Trophoblast cell (in vitro differentiated cells and primary cell): ENCODE results near the gene BMP8A.
"Not testable (repeated sequence)": the region's sequence is repeated elsewhere in the genome, so short reads cannot be mapped to it uniquely, and the experiment has no call there.

ENCODE experiments used
- DNase-seq, 2 donors: peaks; one replicate each; pipeline ENCODE4 v3.0.0-alpha.2; 2016
- H2AFZ ChIP-seq: 2 replicates; pipeline ENCODE4 v1.6.1; 2013; ENCODE audit warnings: low read length, moderate library complexity, mild to moderate bottlenecking; ENCODE audit not compliant: insufficient read depth, poor library complexity
- H2AK5ac ChIP-seq: 2 replicates; pipeline ENCODE4 v1.6.1; 2013; ENCODE audit warnings: mild to moderate bottlenecking, low read length
- H2BK120ac ChIP-seq: 2 replicates; pipeline ENCODE4 v1.6.1; 2013; ENCODE audit warnings: low read length, mild to moderate bottlenecking, moderate library complexity; ENCODE audit not compliant: insufficient read depth, poor library complexity
- H2BK12ac ChIP-seq: 2 replicates; pipeline ENCODE4 v1.6.1; 2013; ENCODE audit warnings: mild to moderate bottlenecking, low read length, moderate library complexity
- H2BK5ac ChIP-seq: 2 replicates; pipeline ENCODE4 v1.6.1; 2013; ENCODE audit warnings: low read length, low read depth, moderate library complexity, mild to moderate bottlenecking; ENCODE audit not compliant: poor library complexity
- H3K14ac ChIP-seq: 2 replicates; pipeline ENCODE4 v1.6.1; 2013; ENCODE audit warnings: mild to moderate bottlenecking, low read length
- H3K18ac ChIP-seq: 2 replicates; pipeline ENCODE4 v1.6.1; 2013; ENCODE audit warnings: mild to moderate bottlenecking, low read length
- H3K23ac ChIP-seq: 2 replicates; pipeline ENCODE4 v1.6.1; 2013; ENCODE audit warnings: low read length
- H3K27ac ChIP-seq: 2 replicates; pipeline ENCODE4 v1.5.1; 2013; ENCODE audit warnings: low read depth, mild to moderate bottlenecking, inconsistent platforms, low read length, moderate library complexity
- H3K27me3 ChIP-seq: 2 replicates; pipeline ENCODE4 v1.6.1; 2013; ENCODE audit warnings: inconsistent platforms, mild to moderate bottlenecking, low read length, moderate library complexity; ENCODE audit not compliant: insufficient read depth
- H3K36me3 ChIP-seq, 2 experiments: 1 replicate in 1 of 2; 2 replicates in 1 of 2; pipeline ENCODE4 v1.6.1; 2013; ENCODE audit warnings: low read length in 2 of 2, mild to moderate bottlenecking in 2 of 2, moderate library complexity in 1 of 2; ENCODE audit not compliant: insufficient read depth in 2 of 2, control insufficient read depth in 1 of 2
- H3K4ac ChIP-seq: 2 replicates; pipeline ENCODE4 v1.6.1; 2013; ENCODE audit warnings: low read depth, mild to moderate bottlenecking, low read length, moderate library complexity
- H3K4me1 ChIP-seq, 2 experiments: 1 replicate in 1 of 2; 2 replicates in 1 of 2; pipeline ENCODE4 v1.6.1; 2013; ENCODE audit warnings: low read length in 2 of 2, mild to moderate bottlenecking in 2 of 2, moderate library complexity in 1 of 2; ENCODE audit not compliant: insufficient read depth in 2 of 2, control insufficient read depth in 1 of 2
- H3K4me2 ChIP-seq: 2 replicates; pipeline ENCODE4 v1.6.1; 2013; ENCODE audit warnings: inconsistent platforms, mild to moderate bottlenecking, low read length, moderate library complexity
- H3K4me3 ChIP-seq: 2 replicates; pipeline ENCODE4 v1.5.1; 2013; ENCODE audit warnings: mild to moderate bottlenecking, low read depth, low read length, inconsistent platforms
- H3K79me1 ChIP-seq: one replicate; pipeline ENCODE4 v1.6.1; 2013; ENCODE audit warnings: low read length
- H3K79me2 ChIP-seq: 2 replicates; pipeline ENCODE4 v1.6.1; 2013; ENCODE audit warnings: low read length, mild to moderate bottlenecking; ENCODE audit not compliant: control insufficient read depth, insufficient read depth, poor library complexity
- H3K9ac ChIP-seq: 2 replicates; pipeline ENCODE4 v1.6.1; 2013; ENCODE audit warnings: mild to moderate bottlenecking, low read length
- H3K9me3 ChIP-seq: 2 replicates; pipeline ENCODE4 v1.6.1; 2013; ENCODE audit warnings: low read depth, mild to moderate bottlenecking, control low read depth, inconsistent platforms, low read length; ENCODE audit not compliant: insufficient read depth
- H4K12ac ChIP-seq: 2 replicates; pipeline ENCODE4 v1.6.1; 2013; ENCODE audit warnings: low read depth, mild to moderate bottlenecking, low read length, moderate library complexity
- H4K8ac ChIP-seq: 2 replicates; pipeline ENCODE4 v1.6.1; 2013; ENCODE audit warnings: low read depth, mild to moderate bottlenecking, low read length, moderate library complexity
- H4K91ac ChIP-seq: one replicate; pipeline ENCODE4 v1.6.1; 2013; ENCODE audit warnings: low read depth, mild to moderate bottlenecking, low read length, moderate library complexity
- WGBS: extraction: QIAGEN DNeasy Blood & Tissue Kit; methylation state at CpG from one replicate; pipeline ENCODE4 v1.1.7; 2013; ENCODE audit warnings: missing lambda C conversion rate; ENCODE audit not compliant: insufficient read length, insufficient coverage; ENCODE audit errors: extremely low coverage; 5-methylcytosine and 5-hydroxymethylcytosine counted together

The BMP8A gene

GRCh38 chr1:39525366-39526165 lies 34.1 kb downstream of the BMP8A start:
- no peak overlapping the region for H4K12ac ChIP-seq
- H3K27me3 ChIP-seq: no peaks in the 10 kb centered on the region
- no peak overlapping the region for H4K8ac ChIP-seq
- H4K91ac ChIP-seq: no peak overlapping the region
- no peaks in the 10 kb centered on the region for H3K9me3 ChIP-seq
- peaks cover 0 to 3% of the 10 kb centered on the region in 2 experiments for H3K4me1 ChIP-seq
- WGBS: no CpG with 5 or more reads among the region's 17 CpGs
- H3K79me2 ChIP-seq: no peaks in the 10 kb centered on the region
- H2BK5ac ChIP-seq: no peak overlapping the region
- H3K79me1 ChIP-seq: no peaks in the 10 kb centered on the region
- DNase-seq: no peak
- no peak overlapping the region for H2AK5ac ChIP-seq
- H3K14ac ChIP-seq: no peak overlapping the region
- H3K23ac ChIP-seq: no peak overlapping the region
- no peak overlapping the region for H3K9ac ChIP-seq
- no peak overlapping the region for H3K4ac ChIP-seq
- no peak overlapping the region for H3K4me3 ChIP-seq
- H3K18ac ChIP-seq: no peak overlapping the region
- no peak overlapping the region for H3K4me2 ChIP-seq
- no peak overlapping the region for H2BK120ac ChIP-seq
- no peak overlapping the region for H2BK12ac ChIP-seq
- no peak overlapping the region for H3K27ac ChIP-seq
- H3K36me3 ChIP-seq: peaks cover 13 to 14% of the 10 kb centered on the region in 2 experiments
- H2AFZ ChIP-seq: no peak overlapping the region

- H2BK120ac ChIP-seq: no peak overlapping the region
- H3K4ac ChIP-seq: no peak overlapping the region
- H3K4me2 ChIP-seq: no peak overlapping the region
- H3K18ac ChIP-seq: no peak overlapping the region
- H3K23ac ChIP-seq: no peak overlapping the region
- peaks cover 0 to 3% of the 10 kb centered on the region in 2 experiments for H3K4me1 ChIP-seq
- H3K27me3 ChIP-seq: no peaks in the 10 kb centered on the region
- no peak for DNase-seq
- H4K8ac ChIP-seq: no peak overlapping the region
- H3K79me1 ChIP-seq: no peaks in the 10 kb centered on the region
- no CpG with 5 or more reads among the region's 11 CpGs for WGBS
- H4K12ac ChIP-seq: no peak overlapping the region
- H3K79me2 ChIP-seq: no peaks in the 10 kb centered on the region
- no peak overlapping the region for H2BK12ac ChIP-seq
- H2AK5ac ChIP-seq: no peak overlapping the region
- H4K91ac ChIP-seq: no peak overlapping the region
- H3K4me3 ChIP-seq: no peak overlapping the region
- H3K9me3 ChIP-seq: no peaks in the 10 kb centered on the region
- no peak overlapping the region for H3K14ac ChIP-seq
- H2BK5ac ChIP-seq: no peak overlapping the region
- no peak overlapping the region for H2AFZ ChIP-seq
- no peak overlapping the region for H3K27ac ChIP-seq
- no peak overlapping the region for H3K9ac ChIP-seq
- peaks cover 13 to 14% of the 10 kb centered on the region in 2 experiments for H3K36me3 ChIP-seq
These were observed 35.2 kb downstream of the BMP8A start for GRCh38 chr1:39526466-39527189.

GRCh38 chr1:39527190-39527579 lies 35.7 kb downstream of the BMP8A start:
- H3K14ac ChIP-seq, H2BK120ac ChIP-seq, H3K9me3 ChIP-seq, H3K18ac ChIP-seq, H2BK12ac ChIP-seq, H2AFZ ChIP-seq, H3K27ac ChIP-seq, H2BK5ac ChIP-seq, H2AK5ac ChIP-seq, H4K91ac ChIP-seq, H3K9ac ChIP-seq, H3K4me1 ChIP-seq, H3K4me3 ChIP-seq, H3K27me3 ChIP-seq, H4K12ac ChIP-seq, DNase-seq, H3K4me2 ChIP-seq, H3K23ac ChIP-seq, H3K79me1 ChIP-seq, H3K79me2 ChIP-seq, H4K8ac ChIP-seq, H3K4ac ChIP-seq: not testable (repeated sequence)
- no CpG with 5 or more reads among the region's 8 CpGs for WGBS
- H3K36me3 ChIP-seq: peaks cover 13 to 14% of the 10 kb centered on the region in 2 experiments

- DNase-seq: no peak
- H2BK12ac ChIP-seq: no peak overlapping the region
- no peak overlapping the region for H2AFZ ChIP-seq
- no peaks in the 10 kb centered on the region for H3K9me3 ChIP-seq
- no peak overlapping the region for H3K4me2 ChIP-seq
- H3K4me1 ChIP-seq: peaks cover 0 to 3% of the 10 kb centered on the region in 2 experiments
- no peak overlapping the region for H4K12ac ChIP-seq
- H3K27me3 ChIP-seq: no peaks in the 10 kb centered on the region
- no peak overlapping the region for H2BK5ac ChIP-seq
- H3K14ac ChIP-seq: no peak overlapping the region
- H4K8ac ChIP-seq: no peak overlapping the region
- H3K36me3 ChIP-seq: peaks cover 13 to 14% of the 10 kb centered on the region in 2 experiments
- H2AK5ac ChIP-seq: no peak overlapping the region
- H3K9ac ChIP-seq: no peak overlapping the region
- no CpG with 5 or more reads among the region's 4 CpGs for WGBS
- H2BK120ac ChIP-seq: no peak overlapping the region
- no peak overlapping the region for H3K27ac ChIP-seq
- no peak overlapping the region for H3K4ac ChIP-seq
- no peak overlapping the region for H3K18ac ChIP-seq
- H3K79me2 ChIP-seq: no peaks in the 10 kb centered on the region
- H3K79me1 ChIP-seq: no peaks in the 10 kb centered on the region
- H4K91ac ChIP-seq: no peak overlapping the region
- no peak overlapping the region for H3K4me3 ChIP-seq
- no peak overlapping the region for H3K23ac ChIP-seq
These were observed 36.6 kb downstream of the BMP8A start for GRCh38 chr1:39528082-39528481.
